SJSA1 (cell line): ENCODE data around the gene MAGI3. TPM values are rescaled to one million over a fixed set of nuclear protein-coding genes. Genes with fewer than 3 reads are reported as not detected.
"Not testable (repeated sequence)": the region's sequence is repeated elsewhere in the genome, so short reads cannot be mapped to it uniquely, and the experiment has no call there.

Experiments used
- DNase-seq, 2 experiments: peaks; one replicate each; pipeline ENCODE4 v3.0.0-alpha.2; 2015 to 2020; ENCODE audit warnings: low spot score in 2 of 2, low read depth in 1 of 2
- H3K27ac ChIP-seq: fragments of 250-450 bp; sonication (Bioruptor Pico); 2 replicates; pipeline ENCODE4 v1.5.1; 2020; ENCODE audit warnings: mild to moderate bottlenecking, moderate library complexity
- H3K27me3 ChIP-seq: fragments of 250-450 bp; sonication (Bioruptor Pico); replicated peaks from 2 replicates; pipeline ENCODE4 v1.5.1; 2020; ENCODE audit warnings: mild to moderate bottlenecking, moderate library complexity
- H3K36me3 ChIP-seq: fragments of 250-450 bp; sonication (Bioruptor Pico); 2 replicates; pipeline ENCODE4 v1.5.1; 2020; ENCODE audit warnings: mild to moderate bottlenecking
- H3K4me1 ChIP-seq: fragments of 250-450 bp; sonication (Bioruptor Pico); replicated peaks from 2 replicates; pipeline ENCODE4 v1.6.1; 2021; ENCODE audit warnings: mild to moderate bottlenecking
- H3K4me3 ChIP-seq: fragments of 250-450 bp; sonication (Bioruptor Pico); 2 replicates; pipeline ENCODE4 v1.5.1; 2020; ENCODE audit warnings: mild to moderate bottlenecking
- H3K9me3 ChIP-seq: fragments of 250-450 bp; sonication (Bioruptor Pico); replicated peaks from 2 replicates; pipeline ENCODE4 v1.5.1; 2020; ENCODE audit warnings: mild to moderate bottlenecking
- total RNA-seq: library from RNA; depleted of rRNA; stranded (reverse); fragments of >200 nt; shearing (Covaris generic); gene quantifications from 2 replicates; pipeline ENCODE4 v1.2.3, GENCODE V29; 2014

MAGI3 gene
- total RNA-seq, 1 experiment from 2014 or later, result 25.4 TPM

- H3K36me3 ChIP-seq, result peaks cover 6% of the 10 kb centered on the region
- DNase-seq, result no peak
- peaks cover 13% of the 10 kb centered on the region for H3K4me1 ChIP-seq
- H3K27ac ChIP-seq, result no peak overlapping the region
- no peaks in the 10 kb centered on the region for H3K9me3 ChIP-seq
- no peaks in the 10 kb centered on the region for H3K27me3 ChIP-seq
- no peak overlapping the region for H3K4me3 ChIP-seq
Measured at GRCh38 chr1:113551728-113552127, 161.4 kb downstream of the MAGI3 start.

GRCh38 chr1:113552244-113552643 lies 161.9 kb downstream of the MAGI3 start:
- Histone ChIP-seq H3K27ac (no peak overlapping the region), H3K4me1 (peaks cover 13% of the 10 kb centered on the region), H3K9me3 (no peaks in the 10 kb centered on the region), H3K36me3 (peaks cover 6% of the 10 kb centered on the region), H3K27me3 (no peaks in the 10 kb centered on the region), H3K4me3 (no peak overlapping the region)
- no peak for DNase-seq

- DNase-seq, result no peak
- H3K27me3 ChIP-seq, result no peaks in the 10 kb centered on the region
Measured at GRCh38 chr1:113557187-113557586, 166.9 kb downstream of the MAGI3 start.

DNA sequence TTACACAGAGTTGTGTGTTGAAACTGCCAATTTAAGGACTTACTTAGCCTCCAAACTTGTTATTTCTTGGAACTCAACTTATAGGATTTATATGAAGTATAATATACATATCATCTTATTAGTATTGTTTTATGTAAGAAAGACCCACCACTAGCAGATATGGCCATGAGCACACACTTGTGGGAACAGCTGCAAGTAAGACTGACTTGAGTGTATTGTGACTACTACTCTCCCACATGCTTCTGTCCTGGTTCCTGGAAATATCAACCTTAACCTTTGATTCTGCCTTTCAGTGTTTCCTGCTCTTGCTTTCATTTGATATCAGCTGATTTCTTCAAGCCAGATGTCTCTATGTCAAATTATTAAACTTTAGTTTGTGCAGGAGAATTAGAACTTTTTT lies 175.3 kb downstream of the MAGI3 start:
- Histone ChIP-seq H3K4me3 (no peak overlapping the region), H3K27ac (no peak overlapping the region), H3K9me3 (no peaks in the 10 kb centered on the region), H3K27me3 (no peaks in the 10 kb centered on the region), H3K36me3 (no peaks in the 10 kb centered on the region), H3K4me1 (no peaks in the 10 kb centered on the region)
- no peak for DNase-seq

More at GRCh38 chr1:113557187-113557586, 166.9 kb downstream of the MAGI3 start:
- H3K36me3 ChIP-seq, result peaks cover 24% of the 10 kb centered on the region
- no peaks in the 10 kb centered on the region for H3K9me3 ChIP-seq
- no peak overlapping the region for H3K4me3 ChIP-seq
- no peak overlapping the region for H3K27ac ChIP-seq
- peaks cover 7% of the 10 kb centered on the region for H3K4me1 ChIP-seq

GRCh38 chr1:113567427-113567826 lies 177.1 kb downstream of the MAGI3 start:
- Histone ChIP-seq H3K27me3 (no peaks in the 10 kb centered on the region), H3K4me1 (no peaks in the 10 kb centered on the region)
- DNase-seq, result no peak

DNA sequence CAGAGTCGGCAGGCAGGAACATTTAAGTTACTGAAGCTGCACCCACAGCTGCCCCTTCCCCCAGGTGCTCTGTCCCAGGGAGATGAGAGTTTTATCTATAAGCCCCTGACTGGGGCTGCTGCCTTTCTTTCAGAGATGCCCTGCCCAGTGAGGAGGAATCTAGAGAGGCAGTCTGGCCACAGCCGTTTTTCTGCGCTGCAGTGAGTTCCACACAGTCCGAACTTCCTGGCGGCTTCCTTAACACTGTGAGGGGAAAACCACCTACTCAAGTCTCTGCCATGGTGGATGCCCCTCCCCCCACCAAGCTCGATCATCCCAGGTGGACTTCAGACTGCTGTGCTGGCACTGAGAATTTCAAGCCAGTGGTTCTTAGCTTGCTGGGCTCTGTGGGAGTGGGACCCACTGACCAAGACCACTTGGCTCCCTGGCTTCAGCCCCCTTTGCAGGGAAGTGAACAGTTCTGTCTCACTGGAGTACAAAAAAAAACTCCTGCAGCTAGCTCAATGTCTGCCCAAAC lies 185.5 kb downstream of the MAGI3 start:
- not testable (repeated sequence) for H3K27ac ChIP-seq, H3K36me3 ChIP-seq, H3K27me3 ChIP-seq, H3K4me3 ChIP-seq, H3K4me1 ChIP-seq, DNase-seq, H3K9me3 ChIP-seq

More at GRCh38 chr1:113567427-113567826, 177.1 kb downstream of the MAGI3 start:
- Histone ChIP-seq H3K9me3 (no peaks in the 10 kb centered on the region), H3K4me3 (no peak overlapping the region), H3K36me3 (no peaks in the 10 kb centered on the region), H3K27ac (no peak overlapping the region)

- H3K4me1 ChIP-seq, result no peaks in the 10 kb centered on the region
Measured at GRCh38 chr1:113576271-113576670, 186.0 kb downstream of the MAGI3 start.

DNA sequence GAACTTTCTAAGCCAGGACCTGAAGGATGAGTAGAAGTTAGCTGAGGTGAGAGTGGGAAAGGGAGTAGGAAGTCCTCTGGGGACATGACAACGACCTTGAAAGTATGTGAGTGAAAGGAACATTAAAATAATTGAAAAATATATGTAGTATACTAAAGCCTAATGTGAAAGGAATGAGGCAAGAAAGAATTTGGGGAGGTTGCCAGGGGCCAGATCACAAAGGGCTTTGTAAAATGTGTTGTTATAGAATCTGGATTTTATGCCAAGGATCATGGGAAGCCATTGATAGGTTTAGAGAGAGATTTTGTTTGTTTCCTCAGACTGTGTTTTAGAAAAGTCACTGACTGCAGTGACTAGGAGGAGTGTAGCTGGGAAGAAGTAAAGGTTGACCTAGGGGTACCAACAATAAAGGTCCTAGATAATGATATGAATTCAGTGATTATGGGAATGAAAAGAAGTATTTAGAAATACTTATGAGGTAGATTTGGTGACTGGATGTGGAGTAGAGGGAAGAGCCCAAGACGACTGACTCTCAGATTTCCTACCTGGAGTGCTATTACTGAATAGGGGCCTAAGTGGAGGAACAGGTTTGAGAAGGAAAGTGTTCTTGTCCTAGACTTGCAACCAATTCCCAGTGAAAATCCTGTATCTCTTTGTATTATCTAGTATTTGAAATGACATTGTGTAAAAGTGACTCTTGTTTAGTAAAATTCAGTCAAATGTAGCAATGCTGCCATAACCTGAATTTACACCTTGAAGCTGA lies 189.1 kb downstream of the MAGI3 start:
- H3K4me1 ChIP-seq, result no peaks in the 10 kb centered on the region
- H3K27ac ChIP-seq, result no peak overlapping the region
- no peak for DNase-seq
- H3K4me3 ChIP-seq, result no peak overlapping the region
- H3K9me3 ChIP-seq, result no peaks in the 10 kb centered on the region
- H3K27me3 ChIP-seq, result no peaks in the 10 kb centered on the region
- peaks cover 6% of the 10 kb centered on the region for H3K36me3 ChIP-seq

More at GRCh38 chr1:113576271-113576670, 186.0 kb downstream of the MAGI3 start:
- Histone ChIP-seq H3K27ac (no peak overlapping the region), H3K36me3 (peaks cover 3% of the 10 kb centered on the region), H3K9me3 (no peaks in the 10 kb centered on the region), H3K4me3 (no peak overlapping the region), H3K27me3 (no peaks in the 10 kb centered on the region)
- no peak for DNase-seq

DNA sequence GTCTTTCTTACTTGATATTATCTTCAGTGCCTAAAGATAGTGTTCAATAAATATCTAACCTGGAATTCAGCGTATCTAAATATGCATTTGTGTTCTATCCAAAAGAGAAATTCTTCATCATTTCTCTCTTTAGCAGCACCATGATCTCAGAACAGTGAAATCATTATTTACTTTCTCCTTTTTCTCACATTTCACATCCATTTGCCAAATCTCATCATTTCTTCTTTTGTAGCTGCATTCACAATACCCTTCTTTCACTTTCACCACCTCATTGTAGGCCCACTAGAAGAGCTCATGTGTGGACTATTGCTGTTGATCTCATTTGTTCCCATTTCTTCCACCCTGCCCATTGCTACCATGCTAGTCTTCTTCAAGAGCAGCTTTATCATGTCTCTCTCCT lies 191.0 kb downstream of the MAGI3 start:
- no peak for DNase-seq
- Histone ChIP-seq H3K4me3 (no peak overlapping the region), H3K4me1 (no peaks in the 10 kb centered on the region), H3K27ac (no peak overlapping the region), H3K27me3 (no peaks in the 10 kb centered on the region), H3K36me3 (peaks cover 11% of the 10 kb centered on the region), H3K9me3 (no peaks in the 10 kb centered on the region)

- H3K4me3 ChIP-seq, result no peak overlapping the region
- no peak overlapping the region for H3K27ac ChIP-seq
- no peaks in the 10 kb centered on the region for H3K4me1 ChIP-seq
- H3K27me3 ChIP-seq, result no peaks in the 10 kb centered on the region
- H3K36me3 ChIP-seq, result peaks cover 11% of the 10 kb centered on the region; the same call in 1 of the 2 replicates
- H3K9me3 ChIP-seq, result no peaks in the 10 kb centered on the region
- DNase-seq, result no peak
Measured at GRCh38 chr1:113582084-113582483, 191.8 kb downstream of the MAGI3 start.

GRCh38 chr1:113587475-113587874 lies 197.2 kb downstream of the MAGI3 start:
- Histone ChIP-seq H3K27ac (no peak overlapping the region), H3K9me3 (no peaks in the 10 kb centered on the region), H3K4me3 (no peak overlapping the region), H3K27me3 (no peaks in the 10 kb centered on the region), H3K4me1 (no peaks in the 10 kb centered on the region), H3K36me3 (peaks cover 18% of the 10 kb centered on the region)
- no peak for DNase-seq

DNA sequence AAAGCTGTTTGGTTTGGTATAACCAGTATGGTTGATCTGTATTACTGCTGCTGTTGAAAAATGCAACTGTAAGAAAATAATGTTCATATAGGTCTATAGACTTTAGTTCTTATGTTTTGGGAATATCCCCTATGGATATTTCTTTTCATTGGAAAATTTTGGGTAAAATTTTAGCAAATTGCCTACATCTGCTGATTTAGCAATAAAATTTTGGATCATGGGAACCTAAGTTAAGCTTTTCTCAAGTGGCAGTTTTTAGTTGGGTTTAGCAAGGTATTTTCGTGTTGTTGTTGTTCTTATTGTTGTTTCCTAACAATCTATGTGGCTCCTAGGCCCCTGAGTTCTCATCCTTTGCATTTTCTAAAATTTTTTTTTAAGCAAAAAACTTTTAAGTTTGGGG lies 201.9 kb downstream of the MAGI3 start:
- Histone ChIP-seq H3K27me3 (no peaks in the 10 kb centered on the region), H3K4me1 (peaks cover 9% of the 10 kb centered on the region), H3K27ac (no peak overlapping the region), H3K4me3 (no peak overlapping the region), H3K9me3 (no peaks in the 10 kb centered on the region), H3K36me3 (peaks cover 34% of the 10 kb centered on the region)
- no peak for DNase-seq

- peak in 1 of 2 experiments; percentile 31 for DNase-seq
- Histone ChIP-seq H3K4me3 (no peak overlapping the region), H3K4me1 (peaks cover 9% of the 10 kb centered on the region), H3K9me3 (peaks cover 2% of the 10 kb centered on the region; the same call in 1 of the 2 replicates), H3K27ac (no peak overlapping the region), H3K27me3 (no peaks in the 10 kb centered on the region), H3K36me3 (peaks cover 49% of the 10 kb centered on the region)
Measured at GRCh38 chr1:113593550-113594297, 203.4 kb downstream of the MAGI3 start.

DNA sequence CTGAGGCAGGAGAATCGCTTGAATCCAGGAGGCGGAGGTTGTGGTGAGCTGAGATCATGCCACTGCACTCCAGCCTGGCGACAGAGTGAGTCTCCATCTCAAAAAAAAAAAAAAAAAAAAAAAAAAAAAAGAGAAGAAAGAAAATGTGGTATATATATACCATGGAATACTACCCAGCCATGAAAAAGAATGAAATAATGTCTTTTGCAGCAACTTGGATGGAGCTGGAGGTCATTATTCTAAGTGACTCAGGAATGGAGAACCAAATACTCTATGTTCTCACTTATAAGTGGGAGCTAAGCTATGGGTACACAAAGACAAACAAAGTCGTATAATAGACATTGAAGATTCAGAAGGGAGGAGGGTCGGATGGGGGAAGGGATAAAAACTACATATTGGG lies 214.2 kb downstream of the MAGI3 start:
- not testable (repeated sequence) for H3K4me3 ChIP-seq, H3K9me3 ChIP-seq, H3K4me1 ChIP-seq, DNase-seq, H3K27ac ChIP-seq, H3K27me3 ChIP-seq, H3K36me3 ChIP-seq
